Measurements from ENCODE around the gene LCE3A.

Gene LCE3A

DNA sequence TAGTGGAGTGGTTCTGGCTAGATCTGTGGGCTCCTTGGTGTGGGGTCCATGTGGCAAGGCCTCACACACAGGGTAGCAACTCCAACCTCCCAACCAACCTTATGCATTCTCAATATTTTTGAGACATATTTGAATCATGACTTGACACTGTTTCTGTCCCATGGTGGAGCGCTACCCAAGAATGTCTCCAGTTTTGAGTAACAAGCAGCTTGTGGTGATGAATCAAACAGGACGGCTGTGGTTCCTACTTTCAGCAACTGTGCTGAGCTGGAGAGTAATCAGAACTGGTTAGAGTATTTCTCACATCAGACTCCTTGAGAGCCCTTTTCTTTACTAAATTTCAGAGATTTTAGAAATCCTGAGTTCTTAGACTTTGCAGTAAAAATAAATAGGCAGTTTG, 45.7 kb downstream of the LCE3A start:
- no peak overlapping the region for H3K27ac ChIP-seq (ENCODE audit: low read depth, low read length, poor library complexity, severe bottlenecking)
- H3K79me2 ChIP-seq (ENCODE audit: insufficient read depth, low read length), result no peaks in the 10 kb centered on the region
- no peak for TF ChIP-seq EZH2 (IDR thresholded peaks at IDR 0.05; ENCODE audit: borderline replicate concordance, low read length)
- TF ChIP-seq, protein P1, sequence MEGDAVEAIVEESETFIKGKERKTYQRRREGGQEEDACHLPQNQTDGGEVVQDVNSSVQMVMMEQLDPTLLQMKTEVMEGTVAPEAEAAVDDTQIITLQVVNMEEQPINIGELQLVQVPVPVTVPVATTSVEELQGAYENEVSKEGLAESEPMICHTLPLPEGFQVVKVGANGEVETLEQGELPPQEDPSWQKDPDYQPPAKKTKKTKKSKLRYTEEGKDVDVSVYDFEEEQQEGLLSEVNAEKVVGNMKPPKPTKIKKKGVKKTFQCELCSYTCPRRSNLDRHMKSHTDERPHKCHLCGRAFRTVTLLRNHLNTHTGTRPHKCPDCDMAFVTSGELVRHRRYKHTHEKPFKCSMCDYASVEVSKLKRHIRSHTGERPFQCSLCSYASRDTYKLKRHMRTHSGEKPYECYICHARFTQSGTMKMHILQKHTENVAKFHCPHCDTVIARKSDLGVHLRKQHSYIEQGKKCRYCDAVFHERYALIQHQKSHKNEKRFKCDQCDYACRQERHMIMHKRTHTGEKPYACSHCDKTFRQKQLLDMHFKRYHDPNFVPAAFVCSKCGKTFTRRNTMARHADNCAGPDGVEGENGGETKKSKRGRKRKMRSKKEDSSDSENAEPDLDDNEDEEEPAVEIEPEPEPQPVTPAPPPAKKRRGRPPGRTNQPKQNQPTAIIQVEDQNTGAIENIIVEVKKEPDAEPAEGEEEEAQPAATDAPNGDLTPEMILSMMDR (IDR thresholded peaks at IDR 0.05; ENCODE audit: low read length), result no peak
- H3K4me3 ChIP-seq (ENCODE audit: low read depth, low read length, poor library complexity, severe bottlenecking), result no peak overlapping the region
- no peaks in the 10 kb centered on the region for H3K9me3 ChIP-seq (ENCODE audit: low read length)
- H3K9ac ChIP-seq (ENCODE audit: low read length), result no peak overlapping the region
- no peaks in the 10 kb centered on the region for H3K4me1 ChIP-seq (ENCODE audit: insufficient read depth, low read length, severe bottlenecking)
- no peak overlapping the region for H2AFZ ChIP-seq (ENCODE audit: low read length)
- no peaks in the 10 kb centered on the region for H4K20me1 ChIP-seq (ENCODE audit: insufficient read depth, low read length)
- no peaks in the 10 kb centered on the region for H3K9me2 ChIP-seq (ENCODE audit: low read depth, low read length)
- no peak overlapping the region for H3K4me2 ChIP-seq (ENCODE audit: low read length)
- no peaks in the 10 kb centered on the region for H3K36me3 ChIP-seq (ENCODE audit: insufficient read depth, low read length)
- H3F3A ChIP-seq (ENCODE audit: insufficient read depth, low read length), result no peaks in the 10 kb centered on the region
- no peaks in the 10 kb centered on the region for H3K27me3 ChIP-seq (ENCODE audit: insufficient read depth, low read length)

All from OCI-LY1 (cell line).